ENCODE data around the gene KCND3.

KCND3 gene

GRCh38 chr1:111833334-111833733 lies 156.1 kb downstream of the KCND3 start:
- Histone ChIP-seq H3F3A (ENCODE audit: insufficient read depth, low read length) (no peaks in the 10 kb centered on the region), H3K27me3 (ENCODE audit: insufficient read depth, low read length) (0 out of 2 replicates have a peak, but pooled peaks cover 3% of the 10 kb centered on the region), H3K9me2 (ENCODE audit: low read depth, low read length) (no peaks in the 10 kb centered on the region)

GRCh38 chr1:111832521-111833155 lies 156.8 kb downstream of the KCND3 start:
- no peak overlapping the region for H3K9ac ChIP-seq (ENCODE audit: low read length)
- no peaks in the 10 kb centered on the region for H3K79me2 ChIP-seq (ENCODE audit: insufficient read depth, low read length)
- H3K4me3 ChIP-seq (ENCODE audit: low read depth, low read length, poor library complexity, severe bottlenecking) = no peak overlapping the region
- H4K20me1 ChIP-seq (ENCODE audit: insufficient read depth, low read length) = no peaks in the 10 kb centered on the region
- no peaks in the 10 kb centered on the region for H3K36me3 ChIP-seq (ENCODE audit: insufficient read depth, low read length)
- H3K9me2 ChIP-seq (ENCODE audit: low read depth, low read length) = no peaks in the 10 kb centered on the region
- no peaks in the 10 kb centered on the region for H3F3A ChIP-seq (ENCODE audit: insufficient read depth, low read length)
- 0 out of 2 replicates have a peak, but pooled peaks cover 3% of the 10 kb centered on the region for H3K27me3 ChIP-seq (ENCODE audit: insufficient read depth, low read length)
- H3K9me3 ChIP-seq (ENCODE audit: low read length) = no peaks in the 10 kb centered on the region
- no peak overlapping the region for H3K27ac ChIP-seq (ENCODE audit: low read depth, low read length, poor library complexity, severe bottlenecking)
- H2AFZ ChIP-seq (ENCODE audit: low read length) = no peak overlapping the region
- TF ChIP-seq EZH2 (IDR thresholded peaks at IDR 0.05; ENCODE audit: borderline replicate concordance, low read length) (no peak), CTCF (IDR thresholded peaks at IDR 0.05; ENCODE audit: low read length) (no peak)
- no peaks in the 10 kb centered on the region for H3K4me1 ChIP-seq (ENCODE audit: insufficient read depth, low read length, severe bottlenecking)
- H3K4me2 ChIP-seq (ENCODE audit: low read length) = no peak overlapping the region

More at GRCh38 chr1:111833334-111833733, 156.1 kb downstream of the KCND3 start:
- Histone ChIP-seq H3K4me2 (ENCODE audit: low read length) (no peak overlapping the region), H3K27ac (ENCODE audit: low read depth, low read length, poor library complexity, severe bottlenecking) (no peak overlapping the region), H3K9ac (ENCODE audit: low read length) (no peak overlapping the region), H3K4me1 (ENCODE audit: insufficient read depth, low read length, severe bottlenecking) (no peaks in the 10 kb centered on the region), H3K79me2 (ENCODE audit: insufficient read depth, low read length) (no peaks in the 10 kb centered on the region), H4K20me1 (ENCODE audit: insufficient read depth, low read length) (no peaks in the 10 kb centered on the region), H2AFZ (ENCODE audit: low read length) (no peak overlapping the region), H3K36me3 (ENCODE audit: insufficient read depth, low read length) (no peaks in the 10 kb centered on the region), H3K9me3 (ENCODE audit: low read length) (no peaks in the 10 kb centered on the region), H3K4me3 (ENCODE audit: low read depth, low read length, poor library complexity, severe bottlenecking) (no peak overlapping the region)
- TF ChIP-seq CTCF (IDR thresholded peaks at IDR 0.05; ENCODE audit: low read length) (no peak), EZH2 (IDR thresholded peaks at IDR 0.05; ENCODE audit: borderline replicate concordance, low read length) (no peak)

- Histone ChIP-seq H3K27me3 (ENCODE audit: insufficient read depth, low read length) (0 out of 2 replicates have a peak, but pooled peaks cover 3% of the 10 kb centered on the region), H3K4me3 (ENCODE audit: low read depth, low read length, poor library complexity, severe bottlenecking) (no peak overlapping the region), H3K4me2 (ENCODE audit: low read length) (no peak overlapping the region), H3K36me3 (ENCODE audit: insufficient read depth, low read length) (no peaks in the 10 kb centered on the region), H4K20me1 (ENCODE audit: insufficient read depth, low read length) (no peaks in the 10 kb centered on the region), H3K4me1 (ENCODE audit: insufficient read depth, low read length, severe bottlenecking) (no peaks in the 10 kb centered on the region), H3K79me2 (ENCODE audit: insufficient read depth, low read length) (no peaks in the 10 kb centered on the region), H3K27ac (ENCODE audit: low read depth, low read length, poor library complexity, severe bottlenecking) (no peak overlapping the region), H3F3A (ENCODE audit: insufficient read depth, low read length) (no peaks in the 10 kb centered on the region), H3K9me3 (ENCODE audit: low read length) (no peaks in the 10 kb centered on the region), H3K9me2 (ENCODE audit: low read depth, low read length) (no peaks in the 10 kb centered on the region), H3K9ac (ENCODE audit: low read length) (no peak overlapping the region), H2AFZ (ENCODE audit: low read length) (no peak overlapping the region)
- no peak for TF ChIP-seq CTCF (IDR thresholded peaks at IDR 0.05; ENCODE audit: low read length)
- TF ChIP-seq EZH2 (IDR thresholded peaks at IDR 0.05; ENCODE audit: borderline replicate concordance, low read length) = no peak
Observed at GRCh38 chr1:111831153-111831552, 158.3 kb downstream of the KCND3 start.
